B cell (primary cell): ENCODE data around the gene TENM4. TPM values are rescaled to one million over a fixed set of nuclear protein-coding genes. Genes with fewer than 3 reads are reported as not detected.

Experiments used
- ATAC-seq: fragments of 200-7000 bp; cut with Tn5 transposase; one replicate; pipeline ENCODE4 v1.10.0; 2021; ENCODE audit warnings: low read depth, mild to moderate bottlenecking, moderate number of reproducible peaks, moderate library complexity
- CTCF ChIA-PET: fragments of 350-600 bp; sonication (Branson Sonifier 250); formaldehyde crosslinking; loops from one replicate; lab custom pipeline; 2021; ENCODE audit warnings: antibody characterized with exemption, inconsistent platforms; lab: Charles Lee
- POLR2A ChIA-PET: fragments of 350-600 bp; sonication (Branson Sonifier 250); formaldehyde crosslinking; loops from one replicate; lab custom pipeline; 2021; ENCODE audit warnings: antibody characterized with exemption; lab: Charles Lee
- DNase-seq: peaks from one replicate; pipeline ENCODE4 v3.0.0; 2013
- H2AFZ ChIP-seq: 2 replicates; pipeline ENCODE4 v1.6.1; 2012; ENCODE audit warnings: mild to moderate bottlenecking, low read depth, low read length; ENCODE audit not compliant: insufficient read depth, poor library complexity, severe bottlenecking
- H3K27ac ChIP-seq, 2 donors: 1 replicate in 1 of 2; 2 replicates in 1 of 2; pipeline ENCODE4 v1.5.1; 2012 to 2013; ENCODE audit warnings: low read length in 2 of 2, mild to moderate bottlenecking in 2 of 2, moderate library complexity in 1 of 2
- H3K27me3 ChIP-seq, 4 experiments: fragments of 200-600 bp in 1 of 4; sonication (generic) in 1 of 4; replicated peaks in 1 of 4; 1 replicate in 2 of 4; 2 replicates in 2 of 4; pipeline versions ENCODE4 v1.6.1 to v1.7.0; 2013 to 2016; ENCODE audit warnings: low read length in 3 of 4, mild to moderate bottlenecking in 2 of 4, mixed read lengths in 1 of 4, moderate library complexity in 1 of 4; ENCODE audit not compliant: insufficient read depth in 4 of 4, control insufficient read depth in 3 of 4; ENCODE audit errors: control extremely low read depth in 1 of 4
- H3K36me3 ChIP-seq, 2 experiments: replicated peaks in 1 of 2; 1 replicate in 1 of 2; 2 replicates in 1 of 2; pipeline versions ENCODE4 v1.6.1 to v1.7.1; 2013; ENCODE audit warnings: low read length in 1 of 2; ENCODE audit not compliant: insufficient read depth in 2 of 2, control insufficient read depth in 1 of 2; ENCODE audit errors: control extremely low read depth in 1 of 2, extremely low read depth in 1 of 2
- H3K4me1 ChIP-seq, 2 donors: fragments of 200-600 bp in 1 of 2; sonication (generic) in 1 of 2; 1 replicate in 1 of 2; 2 replicates in 1 of 2; pipeline versions ENCODE4 v1.5.1 to v1.6.1; 2013 to 2017; ENCODE audit warnings: low read length in 2 of 2; ENCODE audit not compliant: control insufficient read depth in 2 of 2, insufficient read depth in 2 of 2
- H3K4me2 ChIP-seq: replicated peaks from 2 replicates; pipeline ENCODE3; 2012; ENCODE audit warnings: mild to moderate bottlenecking, low read depth, low read length; ENCODE audit not compliant: poor library complexity, severe bottlenecking
- H3K4me3 ChIP-seq, 5 experiments: fragments of 200-600 bp in 1 of 5; sonication (generic) in 1 of 5; 1 replicate in 3 of 5; 2 replicates in 2 of 5; pipeline versions ENCODE4 v1.5.1 to v1.7.0; 2011 to 2016; ENCODE audit warnings: low read length in 4 of 5, mild to moderate bottlenecking in 4 of 5, low read depth in 2 of 5, control low read depth in 1 of 5, moderate library complexity in 1 of 5; ENCODE audit not compliant: insufficient read depth in 1 of 5; ENCODE audit errors: control extremely low read depth in 1 of 5, extremely low read depth in 1 of 5
- H3K79me2 ChIP-seq: fragments of 200-600 bp; sonication (generic); one replicate; pipeline ENCODE4 v1.6.0; 2016; ENCODE audit warnings: low read length; ENCODE audit not compliant: control insufficient read depth, insufficient read depth
- H3K9ac ChIP-seq: fragments of 200-600 bp; sonication (generic); 2 replicates; pipeline ENCODE4 v1.6.1; 2017; ENCODE audit warnings: mild to moderate bottlenecking, low read length, moderate library complexity
- H3K9me3 ChIP-seq, 3 donors: one replicate each; pipeline versions ENCODE4 v1.6.1 to v1.7.1; 2013; ENCODE audit warnings: low read length in 2 of 3; ENCODE audit not compliant: control insufficient read depth in 2 of 3, insufficient read depth in 1 of 3; ENCODE audit errors: control extremely low read depth in 1 of 3
- H4K20me1 ChIP-seq: 2 replicates; pipeline ENCODE4 v1.6.0; 2012; ENCODE audit warnings: mild to moderate bottlenecking, low read length; ENCODE audit not compliant: insufficient read depth, control insufficient read depth, poor library complexity, severe bottlenecking
- H3K27ac Mint-ChIP-seq: one replicate; pipeline ENCODE4 v1.8.0; 2021; ENCODE audit warnings: mixed read lengths
- H3K27me3 Mint-ChIP-seq: one replicate; pipeline ENCODE4 v1.8.0; 2021; ENCODE audit warnings: mixed read lengths
- H3K4me1 Mint-ChIP-seq: one replicate; pipeline ENCODE4 v1.8.0; 2021; ENCODE audit warnings: mixed read lengths
- H3K4me3 Mint-ChIP-seq: one replicate; pipeline ENCODE4 v1.8.0; 2021; ENCODE audit warnings: mixed read lengths
- H3K9me3 Mint-ChIP-seq: one replicate; pipeline ENCODE4 v1.8.0; 2022; ENCODE audit warnings: mixed read lengths; ENCODE audit not compliant: insufficient read depth
- EZH2 ChIP-seq: IDR thresholded peaks from 2 replicates; pipeline ENCODE4 v1.6.1; 2012; ENCODE audit warnings: borderline replicate concordance, low read depth, mild to moderate bottlenecking, moderate library complexity, low read length; ENCODE audit not compliant: insufficient read depth, poor library complexity, severe bottlenecking
- WGBS: methylation state at CpG from one replicate; pipeline ENCODE4 v1.1.5; 2013; ENCODE audit warnings: missing lambda C conversion rate; ENCODE audit not compliant: insufficient coverage; 5-methylcytosine and 5-hydroxymethylcytosine counted together
- intact Hi-C: fragments of 100-400 bp; cut with micrococcal nuclease; formaldehyde crosslinking; loops from one replicate; pipeline ENCODE4 v1.10.0; 2022
- polyA plus RNA-seq: library from polyadenylated mRNA; depleted of rRNA; stranded (reverse); fragments of >200 nt; gene quantifications from 2 replicates; pipeline ENCODE4 v1.2.3, GENCODE V29; 2012
- total RNA-seq, 2 donors: library from RNA; stranded (reverse); fragments of 120-200 nt in 1 of 2; gene quantifications; 1 replicate in 1 of 2; 2 replicates in 1 of 2; pipeline versions ENCODE4 v1.2.3 to v1.2.4, GENCODE V29; 2013 to 2022
- TF ChIP-seq, protein P1 (sequence below): fragments of 200-600 bp; IDR thresholded peaks from one replicate; pipeline ENCODE4 v1.8.0; 2022; ENCODE audit warnings: antibody characterized with exemption, mild to moderate bottlenecking

TENM4 gene
- total and polyA plus RNA-seq, 2 donors (not counting 1 experiment from before 2014, with no cell fraction given), result 0.09 to 5.7 TPM

GRCh38 chr11:79311461-79311860 lies 129.4 kb downstream of the TENM4 start:
- ChIA-PET CTCF (no interaction called here), POLR2A (no interaction called here)
- intact Hi-C loops, result no loop called here
- Mint-ChIP-seq H3K27me3 (peaks cover 6% of the 10 kb centered on the region), H3K27ac (no peak overlapping the region), H3K4me3 (no peak overlapping the region), H3K4me1 (no peaks in the 10 kb centered on the region), H3K9me3 (no peaks in the 10 kb centered on the region)
- Histone ChIP-seq H3K79me2 (no peaks in the 10 kb centered on the region), H3K9ac (no peak overlapping the region), H2AFZ (no peak overlapping the region), H3K9me3 (peaks cover 0 to 3% (median 0%) of the 10 kb centered on the region in 3 donors), H3K4me1 (no peaks in the 10 kb centered on the region), H4K20me1 (no peaks in the 10 kb centered on the region), H3K36me3 (no peaks in the 10 kb centered on the region), H3K4me3 (no peak overlapping the region), H3K27ac (no peak overlapping the region), H3K4me2 (no peak overlapping the region), H3K27me3 (no peaks in the 10 kb centered on the region)
- DNase-seq (no peak), ATAC-seq (no peak)
- TF ChIP-seq, protein P1, sequence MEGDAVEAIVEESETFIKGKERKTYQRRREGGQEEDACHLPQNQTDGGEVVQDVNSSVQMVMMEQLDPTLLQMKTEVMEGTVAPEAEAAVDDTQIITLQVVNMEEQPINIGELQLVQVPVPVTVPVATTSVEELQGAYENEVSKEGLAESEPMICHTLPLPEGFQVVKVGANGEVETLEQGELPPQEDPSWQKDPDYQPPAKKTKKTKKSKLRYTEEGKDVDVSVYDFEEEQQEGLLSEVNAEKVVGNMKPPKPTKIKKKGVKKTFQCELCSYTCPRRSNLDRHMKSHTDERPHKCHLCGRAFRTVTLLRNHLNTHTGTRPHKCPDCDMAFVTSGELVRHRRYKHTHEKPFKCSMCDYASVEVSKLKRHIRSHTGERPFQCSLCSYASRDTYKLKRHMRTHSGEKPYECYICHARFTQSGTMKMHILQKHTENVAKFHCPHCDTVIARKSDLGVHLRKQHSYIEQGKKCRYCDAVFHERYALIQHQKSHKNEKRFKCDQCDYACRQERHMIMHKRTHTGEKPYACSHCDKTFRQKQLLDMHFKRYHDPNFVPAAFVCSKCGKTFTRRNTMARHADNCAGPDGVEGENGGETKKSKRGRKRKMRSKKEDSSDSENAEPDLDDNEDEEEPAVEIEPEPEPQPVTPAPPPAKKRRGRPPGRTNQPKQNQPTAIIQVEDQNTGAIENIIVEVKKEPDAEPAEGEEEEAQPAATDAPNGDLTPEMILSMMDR, result no peak
- TF ChIP-seq EZH2, result no peak
- WGBS, result 100% methylated on average over 2 of the region's 3 CpGs

- DNase-seq (no peak), ATAC-seq (no peak)
- CTCF ChIA-PET, result no interaction called here
Measured at GRCh38 chr11:79309407-79309806, 131.4 kb downstream of the TENM4 start.

More at GRCh38 chr11:79309407-79309806, 131.4 kb downstream of the TENM4 start:
- peaks cover 0 to 8% of the 10 kb centered on the region in 2 donors for H3K4me1 ChIP-seq
- no peak overlapping the region for H3K4me3 ChIP-seq
- H3K27me3 ChIP-seq, result no peaks in the 10 kb centered on the region
- H3K9ac ChIP-seq, result no peak overlapping the region
- H3K9me3 ChIP-seq, result peaks cover 0 to 7% (median 0%) of the 10 kb centered on the region in 3 donors
- no peak overlapping the region for H3K27ac ChIP-seq
- peaks cover 5% of the 10 kb centered on the region for H3K4me1 Mint-ChIP-seq
- no peak overlapping the region for H3K4me2 ChIP-seq
- no peaks in the 10 kb centered on the region for H3K79me2 ChIP-seq
- H3K9me3 Mint-ChIP-seq, result no peaks in the 10 kb centered on the region
- no peak overlapping the region for H3K27ac Mint-ChIP-seq
- intact Hi-C loops, result no loop called here
- TF ChIP-seq, protein P1, result no peak
- TF ChIP-seq EZH2, result no peak
- no peaks in the 10 kb centered on the region for H4K20me1 ChIP-seq
- POLR2A ChIA-PET, result no interaction called here
- peaks cover 5% of the 10 kb centered on the region for H3K27me3 Mint-ChIP-seq
- H2AFZ ChIP-seq, result no peak overlapping the region
- 76% methylated on average over 5 of the region's 5 CpGs for WGBS
- no peak overlapping the region for H3K4me3 Mint-ChIP-seq
- H3K36me3 ChIP-seq, result no peaks in the 10 kb centered on the region
